Endothelial cell of umbilical vein (primary cell): Measurements from ENCODE around the gene ZNF423. TPM values are rescaled to one million over a fixed set of nuclear protein-coding genes. Genes with fewer than 3 reads are reported as not detected.

ENCODE experiments used
- BruUV-seq: library from RNA; stranded (reverse); fragments of 400-500 nt; replicated peaks from 2 replicates; lab custom pipeline; 2021; lab: Mats Ljungman, UMichigan
- CTCF ChIA-PET: fragments of 300-600, 350-600 bp; sonication (Branson Sonifier 250); formaldehyde crosslinking; loops from one replicate; lab custom pipeline; 2021; ENCODE audit warnings: antibody characterized with exemption, inconsistent platforms; lab: Charles Lee
- POLR2A ChIA-PET: fragments of 300-600, 350-600 bp; sonication (Branson Sonifier 250); formaldehyde crosslinking; loops from one replicate; lab custom pipeline; 2021; ENCODE audit warnings: antibody characterized with exemption, inconsistent platforms; lab: Charles Lee
- DNase-seq: peaks from one replicate; pipeline ENCODE4 v3.0.0-alpha.2; 2011; ENCODE audit warnings: low read depth, low spot score
- FAIRE-seq: peaks from 2 replicates; lab custom pipeline; 2011; peaks lifted over from hg19 to GRCh38; lab: Jason Lieb, UNC
- H2AFZ ChIP-seq: 2 replicates; pipeline ENCODE4 v1.6.0; 2012; ENCODE audit warnings: low read depth, low read length, control low read depth, inconsistent platforms
- H3K27ac ChIP-seq: 2 replicates; pipeline ENCODE4 v1.5.1; 2011; ENCODE audit warnings: low read depth, mild to moderate bottlenecking, control low read depth, low read length, moderate library complexity; ENCODE audit not compliant: insufficient read depth
- H3K27me3 ChIP-seq, 2 experiments: 2 replicates each; pipeline versions ENCODE4 v1.6.0 to v1.6.1; 2011; ENCODE audit warnings: low read length in 2 of 2, mixed read lengths in 1 of 2; ENCODE audit not compliant: control insufficient read depth in 2 of 2, insufficient read depth in 2 of 2
- H3K36me3 ChIP-seq, 2 experiments: 2 replicates in 1 of 2; 3 replicates in 1 of 2; pipeline ENCODE4 v1.5.1; 2011; ENCODE audit warnings: low read length in 2 of 2, mild to moderate bottlenecking in 1 of 2, moderate library complexity in 1 of 2; ENCODE audit not compliant: control insufficient read depth in 2 of 2, insufficient read depth in 2 of 2; ENCODE audit errors: extremely low read depth in 1 of 2
- H3K4me1 ChIP-seq: 3 replicates; pipeline ENCODE4 v1.5.1; 2011; ENCODE audit warnings: mild to moderate bottlenecking, low read length; ENCODE audit not compliant: control insufficient read depth, insufficient read depth; ENCODE audit errors: extremely low read depth
- H3K4me2 ChIP-seq: 2 replicates; pipeline ENCODE4 v1.6.1; 2011; ENCODE audit warnings: low read length, control low read depth, mixed read lengths; ENCODE audit not compliant: insufficient read depth
- H3K4me3 ChIP-seq, 3 experiments: fragments of 200-600 bp in 1 of 3; sonication (generic), shearing (Covaris generic) in 1 of 3; replicated peaks in 1 of 3; 2 replicates each; pipeline ENCODE4 v1.5.1; 2011 to 2016; ENCODE audit warnings: control low read depth in 3 of 3, low read length in 3 of 3, mild to moderate bottlenecking in 2 of 3, inconsistent platforms in 1 of 3, low read depth in 1 of 3, moderate library complexity in 1 of 3; ENCODE audit not compliant: insufficient read depth in 1 of 3
- H3K79me2 ChIP-seq: 2 replicates; pipeline ENCODE4 v1.6.0; 2012; ENCODE audit warnings: low read length, inconsistent platforms; ENCODE audit not compliant: control insufficient read depth, insufficient read depth
- H3K9ac ChIP-seq: replicated peaks from 2 replicates; pipeline ENCODE3; 2011; ENCODE audit warnings: low read length, control low read depth; ENCODE audit not compliant: insufficient read depth; ENCODE audit errors: extremely low read depth
- H3K9me1 ChIP-seq: replicated peaks from 3 replicates; pipeline ENCODE4 v1.6.0; 2011; ENCODE audit warnings: mild to moderate bottlenecking, low read length; ENCODE audit not compliant: control insufficient read depth, insufficient read depth; ENCODE audit errors: extremely low read depth
- H3K9me3 ChIP-seq: replicated peaks from 2 replicates; pipeline ENCODE4 v1.5.1; 2012; ENCODE audit warnings: low read length, inconsistent platforms; ENCODE audit not compliant: control insufficient read depth, insufficient read depth
- H4K20me1 ChIP-seq: replicated peaks from 2 replicates; pipeline ENCODE3; 2011; ENCODE audit warnings: mild to moderate bottlenecking, low read length; ENCODE audit not compliant: control insufficient read depth, insufficient read depth; ENCODE audit errors: extremely low read depth
- CTCF ChIP-seq, 2 donors: IDR thresholded peaks; 1 replicate in 1 of 2; 2 replicates in 1 of 2; pipeline ENCODE4 v1.5.1; 2011; ENCODE audit warnings: low read length in 2 of 2, mild to moderate bottlenecking in 2 of 2, moderate library complexity in 2 of 2, control low read depth in 1 of 2, inconsistent platforms in 1 of 2, low read depth in 1 of 2; ENCODE audit not compliant: insufficient read depth in 1 of 2; ENCODE audit errors: extremely low read depth in 1 of 2
- EZH2 ChIP-seq: IDR thresholded peaks from 2 replicates; pipeline ENCODE4 v1.6.1; 2012; ENCODE audit warnings: borderline replicate concordance, low read depth, mild to moderate bottlenecking, moderate library complexity, low read length, inconsistent platforms; ENCODE audit not compliant: severe bottlenecking
- FOS ChIP-seq: IDR thresholded peaks from 2 replicates; pipeline ENCODE4 v1.6.1; 2011; ENCODE audit warnings: mild to moderate bottlenecking, low read length, moderate library complexity, borderline replicate concordance; ENCODE audit not compliant: insufficient read depth
- GATA2 ChIP-seq: IDR thresholded peaks from 2 replicates; pipeline ENCODE4 v1.7.0; 2011; ENCODE audit warnings: low read depth, mild to moderate bottlenecking, moderate library complexity, mixed read lengths, low read length; ENCODE audit not compliant: insufficient read length, insufficient read depth
- JUN ChIP-seq: IDR thresholded peaks from 2 replicates; pipeline ENCODE4 v1.6.1; 2011; ENCODE audit warnings: borderline replicate concordance, low read depth; ENCODE audit not compliant: insufficient read length, insufficient read depth
- MAX ChIP-seq: IDR thresholded peaks from 2 replicates; pipeline ENCODE4 v1.6.1; 2011; ENCODE audit not compliant: insufficient read depth, insufficient read length
- MYC ChIP-seq: IDR thresholded peaks from one replicate; pipeline ENCODE4 v1.6.1; 2011; ENCODE audit warnings: mild to moderate bottlenecking, low read depth, low read length
- POLR2A ChIP-seq: IDR thresholded peaks from 2 replicates; pipeline ENCODE4 v1.6.1; 2012; ENCODE audit warnings: low read depth, mild to moderate bottlenecking, control low read depth, low read length
- POLR2AphosphoS5 ChIP-seq: IDR thresholded peaks from 2 replicates; pipeline ENCODE4 v1.6.1; 2012; ENCODE audit warnings: low read depth, mild to moderate bottlenecking, control low read depth, low read length, moderate library complexity; ENCODE audit not compliant: insufficient read depth
- dilution Hi-C: fragments of 300-500 bp; cut with MboI; formaldehyde crosslinking; loops from one replicate; pipeline ENCODE4 v1.15.0; 2019; ENCODE audit warnings: low sequenced_read_pairs; ENCODE audit not compliant: extremely low pct_ligation_motif_present
- intact Hi-C: fragments of 100-400 bp; cut with micrococcal nuclease; formaldehyde crosslinking; loops from one replicate; pipeline ENCODE4 v1.10.0; 2022
- polyA plus RNA-seq, 4 experiments: library from polyadenylated mRNA; depleted of rRNA in 3 of 4; stranded (reverse) in 3 of 4; unstranded in 1 of 4; fragments of >200 nt; gene quantifications; 2 replicates each; pipeline versions ENCODE4 v1.2.1 to v1.2.3, GENCODE V29; 2011 to 2012; ENCODE audit warnings: missing spikeins in 1 of 4
- total RNA-seq: library from RNA; stranded (reverse); gene quantifications from 2 replicates; pipeline ENCODE4 v1.2.3, GENCODE V29; 2021

The ZNF423 gene
- total and polyA plus RNA-seq, 2 donors (not counting 3 experiments of a cell fraction or from before 2014, with no cell fraction given), result 2.2 to 8.1 TPM

DNA sequence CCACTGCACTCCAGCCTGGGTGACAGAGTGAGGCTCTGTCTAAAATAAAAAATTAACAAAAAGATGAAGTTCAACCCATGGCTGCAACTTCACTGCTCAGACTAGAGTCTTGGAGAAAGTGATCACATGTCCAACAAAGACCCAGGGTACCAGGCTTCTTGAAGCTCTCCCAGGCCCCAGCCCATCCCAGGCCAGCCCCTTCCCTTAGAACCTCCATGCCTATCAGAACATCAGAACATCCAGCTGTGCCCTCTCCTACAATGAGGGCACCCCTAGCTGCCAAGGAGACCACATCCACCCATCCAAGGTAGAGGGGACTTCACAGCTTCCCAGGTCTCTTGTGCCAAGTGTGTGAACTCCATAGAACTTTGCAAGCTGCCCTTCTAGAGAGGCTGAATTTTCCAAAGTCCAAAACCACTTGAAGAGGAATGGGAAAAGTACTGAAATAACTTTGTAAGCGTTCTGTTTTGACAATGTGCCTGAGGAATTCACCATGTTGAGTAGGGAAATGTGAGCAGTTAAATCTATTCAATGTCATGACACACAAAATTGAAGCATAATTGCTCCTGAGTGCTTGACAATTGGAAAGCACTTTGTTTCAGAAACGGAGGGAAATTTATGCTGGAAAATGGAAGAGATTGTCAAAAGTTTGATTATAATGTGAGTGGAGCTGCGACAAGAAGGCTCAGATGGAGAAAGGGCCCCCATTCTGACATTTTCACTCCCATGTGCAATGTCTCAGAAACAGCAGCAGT is 230.4 kb downstream of the ZNF423 start:
- ChIA-PET CTCF (no interaction called here), POLR2A (no interaction called here)
- Histone ChIP-seq H2AFZ (no peak overlapping the region), H4K20me1 (no peaks in the 10 kb centered on the region), H3K9me3 (no peaks in the 10 kb centered on the region), H3K4me3 (no peak overlapping the region), H3K9me1 (no peaks in the 10 kb centered on the region), H3K79me2 (no peaks in the 10 kb centered on the region), H3K36me3 (no peaks in the 10 kb centered on the region), H3K9ac (no peak overlapping the region), H3K4me1 (peaks cover 3% of the 10 kb centered on the region), H3K27me3 (no peaks in the 10 kb centered on the region), H3K27ac (no peak overlapping the region), H3K4me2 (no peak overlapping the region)
- DNase-seq (no peak), FAIRE-seq (no peak)
- no TSS peak for BruUV-seq
- no peak for TF ChIP-seq FOS
- TF ChIP-seq MAX, result no peak
- no peak for TF ChIP-seq GATA2
- no peak for TF ChIP-seq POLR2AphosphoS5
- no peak for TF ChIP-seq JUN
- no peak for TF ChIP-seq POLR2A
- no peak for TF ChIP-seq CTCF (IDR thresholded peaks at IDR 0.05; ENCODE audit: extremely low read depth in 1 of 2, insufficient read depth in 1 of 2, low read depth in 1 of 2, low read length in 2 of 2)
- TF ChIP-seq EZH2, result no peak
- no peak for TF ChIP-seq MYC
- dilution Hi-C loops (no loop called here), intact Hi-C loops (no loop called here)
